Heart left ventricle (tissue), 16 donors: ENCODE measurements around the gene PON1. TPM values are rescaled to one million over a fixed set of nuclear protein-coding genes. Genes with fewer than 3 reads are reported as not detected.

Source experiments
- ATAC-seq, 4 donors: fragments of 200-7000 bp; cut with Tn5 transposase; one replicate each; pipeline ENCODE4 v1.9.1; 2020 to 2022; ENCODE audit warnings: moderate library complexity in 4 of 4, mild to moderate bottlenecking in 3 of 4, moderate number of reproducible peaks in 1 of 4
- DNase-seq, 5 donors: peaks; one replicate each; pipeline ENCODE4 v3.0.0-alpha.2; 2020
- H3K27ac ChIP-seq, 12 donors: fragments of 200-600 bp; sonication (generic) in 4 of 12; one replicate each; pipeline versions ENCODE4 v1.5.0 to v1.8.0; 2016 to 2022; ENCODE audit warnings: mild to moderate bottlenecking in 2 of 12
- H3K27me3 ChIP-seq, 9 donors: fragments of 200-600 bp; sonication (generic) in 2 of 9; one replicate each; pipeline versions ENCODE4 v1.5.1 to v1.8.0; 2016 to 2022; ENCODE audit warnings: mild to moderate bottlenecking in 3 of 9
- H3K36me3 ChIP-seq, 9 donors: fragments of 200-600 bp; sonication (generic) in 2 of 9; one replicate each; pipeline versions ENCODE4 v1.5.0 to v1.8.0; 2018 to 2022; ENCODE audit warnings: mild to moderate bottlenecking in 2 of 9
- H3K4me1 ChIP-seq, 12 donors: fragments of 200-600 bp; sonication (generic) in 4 of 12; one replicate each; pipeline versions ENCODE4 v1.5.0 to v1.8.0; 2016 to 2022; ENCODE audit warnings: mild to moderate bottlenecking in 3 of 12
- H3K4me3 ChIP-seq, 12 donors: fragments of 200-600 bp; sonication (generic) in 4 of 12; one replicate each; pipeline versions ENCODE4 v1.5.0 to v1.8.0; 2017 to 2022; ENCODE audit warnings: mild to moderate bottlenecking in 9 of 12, moderate library complexity in 4 of 12
- H3K9me3 ChIP-seq, 12 donors: fragments of 200-600 bp; sonication (generic) in 4 of 12; one replicate each; pipeline versions ENCODE4 v1.5.0 to v1.8.0; 2016 to 2022; ENCODE audit warnings: mild to moderate bottlenecking in 1 of 12
- POLR2A ChIP-seq, 2 donors: fragments of 450-650 bp; IDR thresholded peaks; one replicate each; pipeline ENCODE4 v1.6.1; 2017; ENCODE audit warnings: antibody characterized with exemption in 2 of 2, mild to moderate bottlenecking in 2 of 2, moderate library complexity in 2 of 2
- WGBS, 4 donors: extraction: QIAGEN DNeasy Blood & Tissue Kit in 2 of 4; methylation state at CpG; one replicate each; pipeline versions ENCODE4 v1.1.5 to v1.1.7; 2013 to 2018; 5-methylcytosine and 5-hydroxymethylcytosine counted together
- intact Hi-C, 10 donors: fragments of 100-400 bp; cut with DNase I; formaldehyde crosslinking; loops; one replicate each; pipeline versions ENCODE4 v1.11.1 to v1.14.2; 2022
- polyA plus RNA-seq, 2 donors: library from polyadenylated mRNA; stranded (reverse); fragments of 200-250 nt; gene quantifications; one replicate each; pipeline ENCODE4 v1.2.3, GENCODE V29; 2013
- total RNA-seq, 9 donors: library from RNA; depleted of rRNA in 2 of 9; stranded (reverse); fragments of >200 nt in 2 of 9; fragmentation: NEBNext Ultra II Directional in 3 of 9; extraction: Animal tissue kit (Norgen Biotek cat#: 25700) in 3 of 9; gene quantifications; one replicate each; pipeline versions ENCODE4 v1.1.0 to v1.2.4, GENCODE V29; 2016 to 2023
- TF ChIP-seq, protein P1 (sequence below), 12 donors: fragments of 200-600 bp; sonication (generic) in 4 of 12; IDR thresholded peaks; one replicate each; pipeline versions ENCODE4 v1.5.0 to v1.8.0; 2018 to 2022; ENCODE audit warnings: antibody characterized with exemption in 12 of 12, mild to moderate bottlenecking in 5 of 12
- donor health status: ischemic (EF 13 %, LVEDD 7.1; RV severe dilation, severe dysfunction).
- donor health status: healthy with polysubstance abuse.
- donor health status: DM: no; HTN: yes; CAD: no.
- donor health status: DM: no; HTN: no; CAD: no.
- donor health status: ischemic (EF 25% LVEDD 6.9; RV normal size, moderate dysfunction).
- donor health status: ischemic (EF 25% LVEDD 5.7; RV mildly dilated, moderate dysfunction).
- donor health status: healthy.
- donor health status: DM: yes; HTN: yes; CAD: no.
- donor health status: ischemic (EF 35%, LVEDD 5.7; RV mildly dilated, moderate dysfunction).
- donor health status: nonischemic (EF 11% LVEDD 7.7; RV severe dilation, severe dysfunction).
- donor health status: DM: yes; HTN: yes; CAD: no.
- donor health status: PGD.
- donor health status: ischemic (EF 29% LVEDD 5.4; RV normal size, mild dysfunction).
- donor health status: nonischemic (EF 23%, LVEDD 6.1; RV moderate dilation, normal function).

Gene PON1
- total and polyA plus RNA-seq, 11 donors: 0.07 to 0.39 (median 0.32) TPM; not detected in 8

DNA sequence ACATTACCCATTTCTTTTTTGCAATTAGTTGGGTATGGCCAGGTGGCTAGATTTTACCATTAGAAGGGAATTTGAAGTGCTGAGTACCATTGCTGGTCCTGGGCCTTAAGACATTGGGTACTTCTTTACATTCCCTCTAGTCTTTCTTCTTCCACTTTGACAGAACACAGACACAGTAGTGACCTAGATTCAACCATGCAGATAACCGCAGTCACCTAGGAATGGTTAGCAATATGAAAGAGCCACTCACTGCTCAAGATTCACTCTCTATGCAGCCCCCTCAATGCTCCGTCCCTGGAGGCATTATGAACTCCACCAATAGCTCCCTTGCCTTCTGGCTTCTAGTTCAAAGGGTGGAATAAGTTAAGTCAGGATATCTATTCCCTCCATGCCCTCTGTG is 16.2 kb upstream of the PON1 start:
- Histone ChIP-seq H3K27me3 (no peaks in the 10 kb centered on the region), H3K4me3 (no peak overlapping the region), H3K4me1 (no peaks in the 10 kb centered on the region), H3K9me3 (no peaks in the 10 kb centered on the region), H3K36me3 (no peaks in the 10 kb centered on the region), H3K27ac (no peak overlapping the region)
- TF ChIP-seq, protein P1, sequence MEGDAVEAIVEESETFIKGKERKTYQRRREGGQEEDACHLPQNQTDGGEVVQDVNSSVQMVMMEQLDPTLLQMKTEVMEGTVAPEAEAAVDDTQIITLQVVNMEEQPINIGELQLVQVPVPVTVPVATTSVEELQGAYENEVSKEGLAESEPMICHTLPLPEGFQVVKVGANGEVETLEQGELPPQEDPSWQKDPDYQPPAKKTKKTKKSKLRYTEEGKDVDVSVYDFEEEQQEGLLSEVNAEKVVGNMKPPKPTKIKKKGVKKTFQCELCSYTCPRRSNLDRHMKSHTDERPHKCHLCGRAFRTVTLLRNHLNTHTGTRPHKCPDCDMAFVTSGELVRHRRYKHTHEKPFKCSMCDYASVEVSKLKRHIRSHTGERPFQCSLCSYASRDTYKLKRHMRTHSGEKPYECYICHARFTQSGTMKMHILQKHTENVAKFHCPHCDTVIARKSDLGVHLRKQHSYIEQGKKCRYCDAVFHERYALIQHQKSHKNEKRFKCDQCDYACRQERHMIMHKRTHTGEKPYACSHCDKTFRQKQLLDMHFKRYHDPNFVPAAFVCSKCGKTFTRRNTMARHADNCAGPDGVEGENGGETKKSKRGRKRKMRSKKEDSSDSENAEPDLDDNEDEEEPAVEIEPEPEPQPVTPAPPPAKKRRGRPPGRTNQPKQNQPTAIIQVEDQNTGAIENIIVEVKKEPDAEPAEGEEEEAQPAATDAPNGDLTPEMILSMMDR (IDR thresholded peaks at IDR 0.05): no peak
- TF ChIP-seq POLR2A (IDR thresholded peaks at IDR 0.05): no peak
- intact Hi-C loops: no loop called here
- DNase-seq (no peak), ATAC-seq (no peak)
- WGBS, 4 donors: 81 to 95% (median 91%) methylated on average over 2 of the region's 2 CpGs

DNA sequence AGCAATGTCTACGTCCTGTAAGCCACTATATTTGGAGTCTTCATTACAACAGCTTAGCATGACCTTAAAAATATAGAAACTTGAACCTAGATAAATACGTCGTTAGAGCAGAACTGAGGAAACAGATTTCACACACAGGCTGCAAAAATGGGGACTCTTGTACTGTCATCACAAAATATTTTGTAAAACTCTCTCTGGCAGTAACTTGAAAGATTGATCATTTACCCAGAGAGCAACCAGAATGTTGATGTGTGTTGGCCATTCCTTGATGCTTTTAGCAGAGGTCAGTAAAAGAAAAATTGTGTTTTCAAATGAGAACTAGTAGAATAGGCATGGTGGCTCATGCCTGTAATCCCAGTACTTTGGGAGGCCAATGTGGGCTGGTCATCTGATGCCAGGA is 14.5 kb upstream of the PON1 start:
- Histone ChIP-seq H3K9me3 (peaks cover 0 to under 1% (median 0%) of the 10 kb centered on the region in 12 donors), H3K4me3 (no peak overlapping the region), H3K36me3 (no peaks in the 10 kb centered on the region), H3K27ac (no peak overlapping the region), H3K27me3 (no peaks in the 10 kb centered on the region), H3K4me1 (no peaks in the 10 kb centered on the region)
- TF ChIP-seq, protein P1 (IDR thresholded peaks at IDR 0.05): no peak
- TF ChIP-seq POLR2A (IDR thresholded peaks at IDR 0.05): no peak
- ATAC-seq (no peak), DNase-seq (no peak)
- intact Hi-C loops: no loop called here
- WGBS, 4 donors: 70 to 79% (median 76%) methylated on average over 3 of the region's 3 CpGs

DNA sequence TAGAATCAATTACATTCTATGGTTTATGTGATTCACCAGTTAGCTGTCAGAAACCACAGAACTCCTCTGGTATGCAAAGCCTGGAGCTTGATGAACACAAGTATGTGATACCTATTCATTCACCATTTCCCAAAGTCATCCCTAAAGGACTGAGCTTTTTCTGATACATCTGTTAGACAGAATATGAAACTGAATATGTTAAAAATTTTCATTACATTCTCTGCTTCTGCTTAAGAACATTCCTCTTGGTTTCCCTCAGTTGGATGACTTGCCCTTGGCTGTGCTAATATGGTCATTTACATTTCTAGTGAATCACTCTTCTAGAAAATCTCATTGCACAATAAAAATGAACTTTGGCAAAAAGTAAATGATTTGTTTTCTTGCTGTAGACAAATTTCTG is 10.8 kb upstream of the PON1 start:
- Histone ChIP-seq H3K9me3 (peaks cover 0 to 4% (median 0%) of the 10 kb centered on the region in 12 donors), H3K36me3 (no peaks in the 10 kb centered on the region), H3K4me3 (no peak overlapping the region), H3K27ac (no peak overlapping the region), H3K27me3 (no peaks in the 10 kb centered on the region), H3K4me1 (peaks cover 0 to 5% (median 0%) of the 10 kb centered on the region in 12 donors)
- DNase-seq (no peak), ATAC-seq (no peak)
- intact Hi-C loops: no loop called here
- no peak for TF ChIP-seq POLR2A (IDR thresholded peaks at IDR 0.05)
- TF ChIP-seq, protein P1 (IDR thresholded peaks at IDR 0.05): no peak

DNA sequence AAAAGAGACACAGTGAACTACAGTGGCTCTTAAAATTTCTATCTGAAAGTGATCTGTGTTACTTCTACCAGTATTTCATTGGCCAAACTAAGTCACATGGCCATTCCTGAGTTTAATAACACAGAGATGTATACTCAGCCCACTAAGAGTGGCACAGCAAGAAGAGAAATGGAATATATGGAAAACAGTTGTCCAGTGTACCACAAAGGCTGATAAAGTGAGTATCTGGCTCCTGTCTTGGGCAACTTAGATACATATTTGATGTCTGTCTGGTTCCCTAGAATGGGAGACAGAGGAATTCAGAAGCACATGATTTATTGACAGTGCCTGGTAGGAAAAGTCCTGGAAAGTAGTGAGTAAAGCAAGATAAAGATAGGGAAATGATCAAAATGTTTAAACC is 10.1 kb upstream of the PON1 start:
- Histone ChIP-seq H3K27me3 (no peaks in the 10 kb centered on the region), H3K36me3 (no peaks in the 10 kb centered on the region), H3K27ac (no peak overlapping the region), H3K9me3 (peaks cover 0 to 4% (median 0%) of the 10 kb centered on the region in 12 donors), H3K4me3 (no peak overlapping the region), H3K4me1 (peaks cover 0 to 5% (median 0%) of the 10 kb centered on the region in 12 donors)
- DNase-seq (no peak), ATAC-seq (no peak)
- intact Hi-C loops: no loop called here
- TF ChIP-seq POLR2A (IDR thresholded peaks at IDR 0.05): no peak
- TF ChIP-seq, protein P1 (IDR thresholded peaks at IDR 0.05): no peak
